ENCODE data around the gene CAP1. TPM values are rescaled to one million over a fixed set of nuclear protein-coding genes. Genes with fewer than 3 reads are reported as not detected.

The CAP1 gene
- total and polyA plus RNA-seq, 9 of the 15 experiments (the other 6 are each of a cell fraction or from before 2014, with no cell fraction given) = 230 to 658 (median 281) TPM

DNA sequence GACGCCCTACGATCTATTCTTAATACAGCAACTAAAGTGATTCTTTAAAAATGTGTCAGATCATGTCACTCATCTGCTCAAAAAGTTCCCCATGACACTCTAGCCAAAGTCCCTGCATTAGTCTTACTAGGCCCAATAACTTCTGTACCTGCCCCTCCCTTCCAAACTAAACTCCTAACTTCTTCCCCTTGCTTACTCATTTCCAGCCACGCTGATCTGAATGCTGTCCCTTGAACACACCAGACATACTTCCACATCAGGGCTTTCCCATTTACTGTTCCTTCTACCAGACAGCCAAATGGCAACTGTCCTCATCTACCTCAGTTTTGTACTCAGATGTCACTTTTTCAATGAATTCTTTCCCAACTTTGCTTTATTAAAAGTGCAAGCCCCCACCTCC, 55.3 kb downstream of the CAP1 start:
- BruUV-seq (replicated peaks) = no TSS peak
- H3K4me3 ChIP-seq = no peak overlapping the region
- intact Hi-C loops (cut with micrococcal nuclease) = no loop called here
- TF ChIP-seq, protein P1, sequence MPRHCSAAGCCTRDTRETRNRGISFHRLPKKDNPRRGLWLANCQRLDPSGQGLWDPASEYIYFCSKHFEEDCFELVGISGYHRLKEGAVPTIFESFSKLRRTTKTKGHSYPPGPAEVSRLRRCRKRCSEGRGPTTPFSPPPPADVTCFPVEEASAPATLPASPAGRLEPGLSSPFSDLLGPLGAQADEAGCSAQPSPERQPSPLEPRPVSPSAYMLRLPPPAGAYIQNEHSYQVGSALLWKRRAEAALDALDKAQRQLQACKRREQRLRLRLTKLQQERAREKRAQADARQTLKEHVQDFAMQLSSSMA (CRISPR knock-in tag; IDR thresholded peaks at IDR 0.05) = no peak
- TF ChIP-seq, protein P2, sequence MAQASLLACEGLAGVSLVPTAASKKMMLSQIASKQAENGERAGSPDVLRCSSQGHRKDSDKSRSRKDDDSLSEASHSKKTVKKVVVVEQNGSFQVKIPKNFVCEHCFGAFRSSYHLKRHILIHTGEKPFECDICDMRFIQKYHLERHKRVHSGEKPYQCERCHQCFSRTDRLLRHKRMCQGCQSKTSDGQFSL (CRISPR knock-in tag; IDR thresholded peaks at IDR 0.05) = no peak
- TF ChIP-seq, protein P2 (tag; IDR thresholded peaks at IDR 0.05) = no peak
- TF ChIP-seq CBX2 (IDR thresholded peaks at IDR 0.05; ENCODE audit: insufficient read depth, low read length, poor library complexity, severe bottlenecking) (no peak), SOX6 (IDR thresholded peaks at IDR 0.05) (no peak), LARP7 (IDR thresholded peaks at IDR 0.05) (0 out of 2 replicates have a peak, but pooled peaks have one; percentile 20), CREBBP (IDR thresholded peaks at IDR 0.05; ENCODE audit: low read depth, low read length) (no peak), POLR2AphosphoS2 (IDR thresholded peaks at IDR 0.05; ENCODE audit: low read length) (no peak), NFATC3 (IDR thresholded peaks at IDR 0.05) (no peak), TAF15 (IDR thresholded peaks at IDR 0.05; ENCODE audit: low read depth, low read length) (no peak), NUFIP1 (IDR thresholded peaks at IDR 0.05; ENCODE audit: partially characterized antibody) (no peak), MIER1 (IDR thresholded peaks at IDR 0.05; ENCODE audit: low read depth) (0 out of 2 replicates have a peak, but pooled peaks have one; percentile 32), ZFX (CRISPR knock-in tag; IDR thresholded peaks at IDR 0.05) (peak; percentile 14; the same call in 1 of the 2 replicates), KLF6 (CRISPR knock-in tag; IDR thresholded peaks at IDR 0.05; ENCODE audit: borderline replicate concordance) (no peak), KDM1A (IDR thresholded peaks at IDR 0.05) (no peak), CHD2 (IDR thresholded peaks at IDR 0.05; ENCODE audit: low read depth, low read length) (no peak), NCOA6 (IDR thresholded peaks at IDR 0.05) (no peak)
- TF ChIP-seq, protein P3, sequence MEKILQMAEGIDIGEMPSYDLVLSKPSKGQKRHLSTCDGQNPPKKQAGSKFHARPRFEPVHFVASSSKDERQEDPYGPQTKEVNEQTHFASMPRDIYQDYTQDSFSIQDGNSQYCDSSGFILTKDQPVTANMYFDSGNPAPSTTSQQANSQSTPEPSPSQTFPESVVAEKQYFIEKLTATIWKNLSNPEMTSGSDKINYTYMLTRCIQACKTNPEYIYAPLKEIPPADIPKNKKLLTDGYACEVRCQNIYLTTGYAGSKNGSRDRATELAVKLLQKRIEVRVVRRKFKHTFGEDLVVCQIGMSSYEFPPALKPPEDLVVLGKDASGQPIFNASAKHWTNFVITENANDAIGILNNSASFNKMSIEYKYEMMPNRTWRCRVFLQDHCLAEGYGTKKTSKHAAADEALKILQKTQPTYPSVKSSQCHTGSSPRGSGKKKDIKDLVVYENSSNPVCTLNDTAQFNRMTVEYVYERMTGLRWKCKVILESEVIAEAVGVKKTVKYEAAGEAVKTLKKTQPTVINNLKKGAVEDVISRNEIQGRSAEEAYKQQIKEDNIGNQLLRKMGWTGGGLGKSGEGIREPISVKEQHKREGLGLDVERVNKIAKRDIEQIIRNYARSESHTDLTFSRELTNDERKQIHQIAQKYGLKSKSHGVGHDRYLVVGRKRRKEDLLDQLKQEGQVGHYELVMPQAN (IDR thresholded peaks at IDR 0.05; ENCODE audit: borderline replicate concordance) = 0 out of 2 replicates have a peak, but pooled peaks have one; percentile 33
- TF ChIP-seq, protein P4, sequence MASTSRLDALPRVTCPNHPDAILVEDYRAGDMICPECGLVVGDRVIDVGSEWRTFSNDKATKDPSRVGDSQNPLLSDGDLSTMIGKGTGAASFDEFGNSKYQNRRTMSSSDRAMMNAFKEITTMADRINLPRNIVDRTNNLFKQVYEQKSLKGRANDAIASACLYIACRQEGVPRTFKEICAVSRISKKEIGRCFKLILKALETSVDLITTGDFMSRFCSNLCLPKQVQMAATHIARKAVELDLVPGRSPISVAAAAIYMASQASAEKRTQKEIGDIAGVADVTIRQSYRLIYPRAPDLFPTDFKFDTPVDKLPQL (IDR thresholded peaks at IDR 0.05; ENCODE audit: extremely low read depth, insufficient read length) = no peak
- TF ChIP-seq, protein P5, sequence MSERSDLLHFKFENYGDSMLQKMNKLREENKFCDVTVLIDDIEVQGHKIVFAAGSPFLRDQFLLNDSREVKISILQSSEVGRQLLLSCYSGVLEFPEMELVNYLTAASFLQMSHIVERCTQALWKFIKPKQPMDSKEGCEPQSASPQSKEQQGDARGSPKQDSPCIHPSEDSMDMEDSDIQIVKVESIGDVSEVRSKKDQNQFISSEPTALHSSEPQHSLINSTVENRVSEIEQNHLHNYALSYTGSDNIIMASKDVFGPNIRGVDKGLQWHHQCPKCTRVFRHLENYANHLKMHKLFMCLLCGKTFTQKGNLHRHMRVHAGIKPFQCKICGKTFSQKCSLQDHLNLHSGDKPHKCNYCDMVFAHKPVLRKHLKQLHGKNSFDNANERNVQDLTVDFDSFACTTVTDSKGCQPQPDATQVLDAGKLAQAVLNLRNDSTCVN (CRISPR knock-in tag; IDR thresholded peaks at IDR 0.05) = peak; percentile 32; the same call in 1 of the 2 replicates

More for the DNA sequence above, 55.3 kb downstream of the CAP1 start:
- H3K9ac ChIP-seq (ENCODE audit: insufficient read depth in 1 of 2, low read depth in 2 of 2, low read length in 2 of 2) = no peak overlapping the region
- H3K79me2 ChIP-seq (ENCODE audit: control insufficient read depth, insufficient read depth, low read length) = peaks cover 44% of the 10 kb centered on the region
- H3K9me1 ChIP-seq (ENCODE audit: control insufficient read depth, insufficient read depth, low read length) = peaks cover 2% of the 10 kb centered on the region
- FAIRE-seq (peak; percentile 26), ATAC-seq (no peak), DNase-seq (ENCODE audit: extremely low read depth in 1 of 4, low spot score in 3 of 4) (no peak)
- H3K4me1 ChIP-seq (replicated peaks in 1 of 2; ENCODE audit: control insufficient read depth in 2 of 2, insufficient read depth in 2 of 2, low read length in 2 of 2) = peaks cover 16 to 17% of the 10 kb centered on the region in 2 experiments; a peak in 4 of 5 replicates
- no peaks in the 10 kb centered on the region for H4K20me1 ChIP-seq (replicated peaks; ENCODE audit: control insufficient read depth, insufficient read depth, low read length)
- no peaks in the 10 kb centered on the region for H3K27me3 ChIP-seq (ENCODE audit: control insufficient read depth in 2 of 2, insufficient read depth in 2 of 2, low read length in 2 of 2)
- ChIA-PET POLR2A (interaction anchor here (0.7 kb wide), 1 partner anchor 9 kb away, joined by 3 read pairs; no protein-coding TSS in a partner anchor), CTCF (ENCODE audit: low intra/inter-chr PET ratio) (no interaction called here)
- H2AFZ ChIP-seq (ENCODE audit: low read depth, low read length) = no peak overlapping the region
- no peaks in the 10 kb centered on the region for H3K9me3 ChIP-seq (replicated peaks; ENCODE audit: control insufficient read depth, insufficient read depth, low read depth, low read length)
- H3K36me3 ChIP-seq (ENCODE audit: control insufficient read depth, insufficient read depth, low read length) = peaks cover 27% of the 10 kb centered on the region
- WGBS (ENCODE audit: insufficient coverage, low coverage, missing lambda C conversion rate) = 69% methylated on average over 3 of the region's 3 CpGs
- H3K27ac ChIP-seq (ENCODE audit: extremely low read depth, low read depth, low read length) = no peak overlapping the region
- in situ Hi-C loops (cut with MboI) = no loop called here
- peak overlapping the region; percentile 98; the same call in 1 of the 2 replicates for H3K4me2 ChIP-seq (ENCODE audit: insufficient read depth, low read length)
